Right ventricle myocardium inferior (tissue), 1 donor: ENCODE measurements around the gene ULK4. TPM values are rescaled to one million over a fixed set of nuclear protein-coding genes. Genes with fewer than 3 reads are reported as not detected.
"Not testable (repeated sequence)": the region's sequence is repeated elsewhere in the genome, so short reads cannot be mapped to it uniquely, and the experiment has no call there.

Source experiments
- ATAC-seq: fragments of 200-7000 bp; cut with Tn5 transposase; one replicate; pipeline ENCODE4 v1.9.1; 2020; ENCODE audit warnings: mild to moderate bottlenecking, moderate library complexity
- DNase-seq: peaks from one replicate; pipeline ENCODE4 v3.0.0; 2021; ENCODE audit errors: missing footprints
- intact Hi-C: fragments of 100-400 bp; cut with DNase I; formaldehyde crosslinking; loops from one replicate; pipeline ENCODE4 v1.11.0; 2022
- total RNA-seq: library from RNA; stranded (reverse); fragmentation: NEBNext Ultra II Directional; extraction: Animal tissue kit (Norgen Biotek cat#: 25700); gene quantifications from one replicate; pipeline ENCODE4 v1.2.1, GENCODE V29; 2021
- donor health status: DM: no; HTN: yes; CAD: no; lungs with severe emphysema.

The ULK4 gene
- total RNA-seq, 1 donor from 2014 or later: 4.6 TPM

DNA sequence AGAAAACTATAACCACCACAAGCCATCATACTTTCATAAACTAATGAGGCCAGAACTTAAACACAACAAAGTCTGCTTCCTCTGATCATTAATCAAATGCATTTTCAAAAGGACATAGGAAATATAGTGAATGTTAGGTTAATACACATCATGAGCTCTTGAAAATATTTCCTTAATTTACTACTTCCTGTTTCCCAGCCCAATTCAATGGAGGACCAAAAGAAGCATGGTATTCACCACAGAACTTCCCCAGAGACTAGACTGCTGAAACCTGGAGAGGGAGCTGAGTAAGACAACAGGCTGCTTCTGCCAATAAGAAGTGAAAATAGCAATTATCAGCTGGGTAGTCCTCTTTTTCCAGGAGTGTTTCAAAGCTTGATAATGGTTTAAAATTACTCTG lies 250.3 kb downstream of the ULK4 start:
- DNase-seq (no peak), ATAC-seq (no peak)
- intact Hi-C loops: no loop called here

DNA sequence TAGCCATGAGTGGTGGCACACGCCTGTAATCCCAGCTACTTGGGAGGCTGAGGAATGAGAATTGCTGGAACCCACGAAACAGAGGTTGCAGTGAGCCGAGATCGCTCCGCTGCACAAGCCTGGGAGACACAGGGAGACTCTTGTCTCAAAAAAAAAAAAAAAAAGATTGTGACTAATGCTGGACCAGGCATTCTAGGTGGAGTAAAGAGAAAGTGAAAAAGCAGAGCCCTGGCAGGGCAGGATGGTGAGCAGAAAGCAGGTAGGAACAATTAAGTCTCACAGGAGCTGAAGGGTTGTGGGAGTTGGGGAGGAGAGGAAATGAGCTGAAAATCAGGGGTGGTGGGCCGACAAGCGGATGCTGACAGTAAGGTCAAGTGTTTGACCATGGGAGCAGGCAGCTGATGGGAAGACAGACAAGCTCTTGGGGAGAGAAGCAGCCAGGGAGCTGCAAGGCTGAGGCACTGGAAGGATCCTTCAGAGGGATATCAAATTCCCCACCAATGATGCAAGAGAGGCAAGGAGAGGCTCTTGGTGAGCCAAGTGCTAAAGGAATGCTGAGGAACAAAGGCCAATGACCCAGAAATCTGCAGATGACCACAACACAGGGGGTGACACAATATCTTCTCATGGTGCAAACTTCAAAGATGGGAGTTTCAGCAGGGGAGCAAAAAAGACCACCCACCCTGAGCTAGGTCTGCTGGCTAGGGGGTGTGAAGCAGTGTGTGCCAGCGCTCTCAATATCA lies 251.1 kb downstream of the ULK4 start:
- intact Hi-C loops: no loop called here
- DNase-seq (no peak), ATAC-seq (no peak)

DNA sequence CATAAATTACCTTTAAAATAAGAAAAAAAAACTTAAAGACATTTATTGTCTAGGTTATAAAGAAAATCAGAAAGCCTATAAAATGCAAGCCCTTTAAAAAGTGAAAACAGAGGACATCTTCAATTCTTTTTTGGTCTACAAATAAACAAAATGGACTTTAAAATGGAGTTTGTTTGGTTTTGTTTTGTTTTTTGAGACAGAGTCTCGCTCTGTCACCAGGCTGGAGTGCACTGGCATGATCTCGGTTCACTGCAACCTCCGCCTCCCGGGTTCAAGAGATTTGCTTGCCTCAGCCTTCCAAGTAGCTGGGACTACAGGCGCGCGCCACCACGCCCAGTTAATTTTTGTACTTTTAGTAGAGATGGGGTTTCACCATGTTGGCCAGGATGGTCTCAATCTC lies 252.7 kb downstream of the ULK4 start:
- ATAC-seq, intact Hi-C loops, DNase-seq: not testable (repeated sequence)

DNA sequence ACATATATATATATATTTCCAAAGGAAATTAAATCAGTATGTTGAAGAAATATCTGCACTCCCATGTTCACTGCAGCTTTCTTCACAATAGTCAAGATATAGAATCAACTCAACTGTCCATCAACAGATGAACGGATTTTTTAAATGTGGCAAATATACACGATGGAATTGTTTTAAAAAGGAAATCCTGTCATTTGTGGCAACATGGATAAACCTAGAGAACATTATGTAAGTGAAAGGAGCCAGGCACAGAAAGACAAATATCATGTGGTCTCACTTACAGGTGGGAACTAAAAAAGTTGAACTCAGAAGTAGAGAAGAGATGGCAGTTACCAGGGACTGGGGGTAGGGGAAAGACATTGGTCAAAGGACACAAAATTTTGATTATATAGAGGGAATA lies 253.7 kb downstream of the ULK4 start:
- ATAC-seq (no peak), DNase-seq (no peak)
- intact Hi-C loops: no loop called here

DNA sequence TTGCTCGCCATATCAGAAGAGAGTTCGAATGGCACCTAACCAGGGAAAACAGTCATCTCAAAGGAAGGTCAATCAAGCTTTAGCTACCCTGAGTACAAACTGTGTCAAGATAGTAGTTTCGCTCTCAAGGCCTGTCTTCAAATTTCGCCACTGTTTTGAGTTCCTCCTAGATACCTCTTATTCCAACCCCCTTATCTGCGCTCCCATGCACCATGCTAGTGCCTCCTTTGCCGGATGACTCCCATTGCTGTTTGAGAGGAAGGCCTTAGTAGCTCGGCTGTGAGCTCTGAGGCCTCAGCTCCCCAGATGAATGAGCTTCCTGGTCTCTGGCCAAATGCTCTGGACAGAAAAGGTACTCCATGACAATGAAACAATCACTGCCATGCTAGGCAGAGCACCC lies 256.0 kb downstream of the ULK4 start:
- no peak for ATAC-seq
- intact Hi-C loops: no loop called here
- no peak for DNase-seq

DNA sequence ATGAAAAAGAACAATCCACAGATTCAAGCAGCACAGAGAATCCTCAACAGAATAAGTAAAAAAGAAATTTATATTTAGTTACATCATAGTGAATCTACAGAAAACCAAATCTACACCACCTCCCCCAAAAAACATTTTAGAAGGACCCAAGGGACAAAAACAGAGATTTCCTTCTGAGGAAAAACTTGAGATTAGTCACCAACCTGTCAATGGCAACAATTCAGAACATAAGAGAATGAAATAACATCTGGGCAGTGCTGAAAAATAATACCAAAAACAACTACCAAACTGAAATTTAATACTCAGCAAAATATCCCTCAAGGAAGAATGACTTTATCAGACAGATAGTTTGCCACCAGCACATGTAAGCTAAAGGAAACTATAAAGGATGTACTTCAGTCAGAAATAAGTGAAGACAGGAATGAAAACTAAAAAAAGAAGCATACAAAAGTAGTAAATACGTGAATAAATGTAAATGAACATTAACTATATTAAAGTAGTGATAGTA lies 260.7 kb downstream of the ULK4 start:
- intact Hi-C loops: no loop called here
- ATAC-seq (no peak), DNase-seq (no peak)

DNA sequence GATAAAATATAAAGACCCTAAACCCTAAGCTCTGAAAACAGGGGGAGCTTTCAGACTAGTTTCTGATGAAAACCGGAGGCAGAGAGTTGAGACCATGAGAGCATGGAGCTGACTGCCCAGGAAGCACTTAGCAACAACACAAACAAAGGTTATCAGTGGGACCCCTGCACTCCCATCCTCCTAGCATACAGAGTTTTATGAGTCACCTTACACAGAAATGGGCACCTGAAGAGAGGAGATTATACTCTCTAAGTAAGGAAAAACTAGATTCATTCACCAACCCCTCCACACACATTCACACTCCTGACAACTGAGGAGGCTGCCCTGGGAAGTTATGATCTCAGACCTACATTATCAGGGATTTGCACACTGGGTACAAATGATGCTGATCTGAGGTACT lies 261.7 kb downstream of the ULK4 start:
- DNase-seq (no peak), ATAC-seq (no peak)
- intact Hi-C loops: no loop called here

DNA sequence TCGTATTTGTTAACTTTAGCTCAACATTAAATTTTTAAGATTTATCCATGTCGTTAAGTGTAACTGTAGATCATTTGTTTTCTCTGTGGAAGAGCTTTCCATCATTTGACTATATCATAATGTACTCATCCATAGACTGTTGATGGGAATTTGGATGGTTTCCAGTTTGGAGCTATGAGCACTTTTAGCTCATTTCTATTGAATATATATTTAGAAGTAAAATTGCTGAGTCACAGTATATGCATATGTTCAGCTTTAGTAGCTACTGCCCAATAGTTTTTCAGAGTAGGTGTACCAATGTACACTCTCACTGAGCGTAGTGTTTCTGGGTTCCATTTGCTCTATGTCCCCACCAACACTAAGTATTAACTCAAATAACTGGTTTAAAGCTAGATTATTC lies 263.0 kb downstream of the ULK4 start:
- DNase-seq: no peak
- ATAC-seq: no peak
- intact Hi-C loops: no loop called here

DNA sequence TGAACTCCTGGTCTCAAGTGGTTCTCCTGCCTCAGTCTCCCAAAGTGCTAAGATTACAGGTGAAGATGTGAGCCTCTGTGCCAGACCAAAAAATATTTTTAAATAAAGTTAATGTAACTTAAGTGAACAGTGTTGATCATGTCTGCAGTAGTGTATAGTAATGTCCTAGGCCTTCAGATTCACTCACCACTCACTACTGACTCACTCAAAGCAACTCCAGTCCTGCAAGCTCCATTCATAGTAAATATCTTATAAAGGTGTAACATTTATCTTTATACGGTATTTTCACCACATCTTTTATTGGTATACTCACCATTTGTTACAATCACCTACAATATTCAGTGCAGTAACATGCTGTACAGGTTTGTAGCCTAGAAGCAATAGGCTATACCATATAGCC lies 264.2 kb downstream of the ULK4 start:
- intact Hi-C loops: no loop called here
- no peak for ATAC-seq
- no peak for DNase-seq

DNA sequence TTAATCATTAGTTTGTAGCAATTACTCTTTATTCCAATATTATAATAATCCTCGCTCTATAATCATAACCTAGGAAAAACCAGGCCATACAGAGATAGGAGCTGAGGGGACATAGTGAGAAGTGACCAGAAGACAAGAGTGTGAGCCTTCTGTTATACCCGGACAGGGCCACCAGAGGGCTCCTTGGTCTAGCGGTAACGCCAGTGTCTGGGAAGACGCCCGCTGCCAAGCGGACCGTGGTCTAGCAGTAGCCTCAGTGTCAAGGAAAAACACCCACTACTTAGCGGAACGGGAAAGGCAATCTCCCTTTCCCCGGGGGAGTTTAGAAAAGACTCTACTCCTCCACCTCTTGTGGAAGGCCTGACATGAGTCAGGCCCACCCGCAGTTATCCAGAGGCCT lies 266.1 kb downstream of the ULK4 start:
- ATAC-seq, intact Hi-C loops, DNase-seq: not testable (repeated sequence)

DNA sequence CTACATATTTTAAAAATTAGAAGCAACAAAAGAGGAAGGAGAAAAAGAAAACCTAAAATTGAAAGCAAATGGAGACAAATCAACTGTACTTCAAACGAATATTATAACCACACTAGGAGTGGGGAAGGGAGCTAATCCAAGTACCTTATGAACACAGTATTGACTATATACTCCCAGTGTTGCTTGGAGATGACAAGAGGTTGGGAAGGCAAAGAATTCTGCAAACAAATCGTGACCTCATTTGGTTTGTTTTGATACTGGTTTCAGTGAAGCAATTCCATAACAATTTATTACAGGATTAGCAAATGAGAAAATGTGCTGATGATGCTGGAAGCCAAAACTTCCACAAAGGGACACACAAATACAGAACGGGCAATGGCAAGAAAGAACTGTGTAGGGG lies 268.1 kb downstream of the ULK4 start:
- DNase-seq (no peak), ATAC-seq (no peak)
- intact Hi-C loops: no loop called here

DNA sequence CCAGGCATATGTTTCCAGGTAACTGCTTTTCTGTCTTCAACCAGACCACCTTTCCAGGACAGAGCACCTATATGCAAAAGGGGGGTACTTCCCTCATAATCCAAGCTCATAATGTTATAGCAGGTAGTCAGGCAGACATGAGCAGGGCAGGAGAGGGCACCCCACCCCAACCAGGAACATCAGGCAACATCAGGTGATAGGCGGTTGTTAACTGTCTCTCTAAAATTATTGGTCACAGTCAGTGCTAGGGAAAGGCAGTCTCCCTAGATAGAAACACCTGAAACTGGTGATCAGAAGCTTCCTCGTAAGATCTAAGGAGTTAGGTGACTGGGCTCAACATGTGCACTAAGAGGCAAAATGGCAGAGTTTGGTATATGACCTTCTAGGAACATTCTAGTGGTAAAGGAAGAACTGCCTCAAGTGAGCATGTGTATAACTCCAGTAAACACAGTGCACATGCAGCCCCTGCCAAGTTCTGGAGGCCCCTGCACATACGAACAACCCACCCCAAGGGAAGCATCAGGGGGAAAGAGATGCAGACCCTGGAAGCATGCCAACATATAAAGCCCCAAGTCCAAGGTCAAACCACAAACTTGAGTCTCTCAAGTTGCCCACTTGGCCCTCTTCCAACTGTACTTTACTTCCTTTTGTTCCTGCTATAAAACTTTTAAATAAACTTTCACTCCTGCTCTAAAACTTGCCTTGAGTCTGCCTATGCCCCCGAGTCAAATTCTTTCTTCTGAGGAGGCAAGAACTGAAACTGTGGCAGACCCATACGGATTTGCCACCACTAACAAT lies 270.9 kb downstream of the ULK4 start:
- DNase-seq (no peak), ATAC-seq (no peak)
- intact Hi-C loops: no loop called here

DNA sequence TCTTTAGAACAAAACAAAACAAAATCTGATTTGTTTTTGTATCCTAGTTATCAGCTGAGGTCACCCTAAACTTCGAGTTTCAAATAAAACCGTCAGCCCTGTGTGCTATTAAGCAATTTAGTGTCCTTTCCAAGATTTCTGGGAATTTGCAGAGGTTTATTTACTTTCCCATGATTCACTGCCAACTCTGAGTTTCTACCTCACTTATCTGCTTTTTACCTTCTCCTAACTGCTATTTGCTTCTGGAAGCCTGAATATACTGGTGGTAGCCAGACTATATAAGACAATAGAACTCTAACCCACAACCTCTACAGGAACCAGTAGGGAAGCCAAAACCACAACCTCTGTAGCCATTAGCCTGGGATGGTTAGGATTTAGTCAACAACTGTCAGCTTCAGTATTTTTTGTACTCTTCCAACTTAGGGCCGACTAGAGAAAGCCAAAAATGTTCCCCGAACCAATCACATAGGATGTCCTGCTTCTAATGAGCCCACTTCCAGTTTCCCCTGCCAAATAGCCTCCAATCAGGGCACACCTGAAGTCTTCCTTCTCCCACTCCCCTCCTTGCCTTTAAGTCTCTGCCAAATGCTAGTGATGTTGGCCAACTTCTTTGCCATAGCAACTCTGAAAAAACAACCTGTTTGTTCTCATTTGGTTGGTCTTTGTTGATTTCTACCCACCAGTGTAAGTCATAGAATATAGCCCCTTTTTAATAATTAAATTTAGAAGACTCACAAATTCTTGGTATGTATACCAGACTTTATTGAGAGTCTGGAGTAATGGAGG lies 273.1 kb downstream of the ULK4 start:
- DNase-seq (no peak), ATAC-seq (no peak)
- intact Hi-C loops: no loop called here

DNA sequence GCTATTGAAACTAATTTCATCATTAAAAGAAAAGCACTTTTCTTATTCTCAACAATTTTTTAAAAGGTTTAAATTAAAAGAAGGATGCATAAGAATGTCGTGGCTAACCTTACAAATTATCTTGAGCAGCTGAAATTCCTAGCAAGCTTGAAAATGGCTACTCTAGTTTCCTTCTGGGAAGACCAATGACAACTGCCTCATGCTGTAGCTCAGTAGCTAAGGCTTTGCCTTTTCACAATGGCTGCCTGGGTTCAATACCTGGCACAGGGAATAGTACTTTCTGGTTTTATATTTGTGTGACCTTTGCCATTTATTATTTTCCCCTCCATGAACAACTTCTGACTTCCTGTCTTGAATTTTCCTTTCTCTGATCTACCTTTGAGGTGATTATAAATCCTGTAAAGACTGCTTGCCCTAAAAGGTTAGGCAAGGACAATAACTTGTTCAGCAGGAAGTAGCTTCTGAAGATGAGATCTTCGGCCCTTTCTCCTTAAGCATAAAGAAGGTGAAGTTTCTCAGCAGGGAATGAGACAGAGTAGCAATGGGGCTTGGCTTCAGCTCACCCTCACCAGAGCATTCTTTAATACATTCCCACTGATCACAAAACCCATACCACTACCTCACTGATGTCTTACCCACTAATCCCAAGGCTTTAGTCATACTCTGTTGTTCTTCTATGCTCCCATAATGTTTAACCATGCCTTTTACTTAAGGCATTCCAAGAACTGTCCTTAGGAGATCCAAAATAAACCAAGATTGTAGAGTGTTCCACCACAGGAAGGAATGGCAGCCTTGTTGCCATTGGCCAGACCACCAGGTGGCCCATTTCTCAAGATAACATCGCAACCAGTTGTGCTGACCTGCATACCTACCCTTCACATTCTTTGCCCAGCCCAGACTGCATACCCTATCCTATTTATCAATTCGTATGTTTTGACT lies 276.8 kb downstream of the ULK4 start:
- intact Hi-C loops: no loop called here
- no peak for ATAC-seq
- DNase-seq: no peak

DNA sequence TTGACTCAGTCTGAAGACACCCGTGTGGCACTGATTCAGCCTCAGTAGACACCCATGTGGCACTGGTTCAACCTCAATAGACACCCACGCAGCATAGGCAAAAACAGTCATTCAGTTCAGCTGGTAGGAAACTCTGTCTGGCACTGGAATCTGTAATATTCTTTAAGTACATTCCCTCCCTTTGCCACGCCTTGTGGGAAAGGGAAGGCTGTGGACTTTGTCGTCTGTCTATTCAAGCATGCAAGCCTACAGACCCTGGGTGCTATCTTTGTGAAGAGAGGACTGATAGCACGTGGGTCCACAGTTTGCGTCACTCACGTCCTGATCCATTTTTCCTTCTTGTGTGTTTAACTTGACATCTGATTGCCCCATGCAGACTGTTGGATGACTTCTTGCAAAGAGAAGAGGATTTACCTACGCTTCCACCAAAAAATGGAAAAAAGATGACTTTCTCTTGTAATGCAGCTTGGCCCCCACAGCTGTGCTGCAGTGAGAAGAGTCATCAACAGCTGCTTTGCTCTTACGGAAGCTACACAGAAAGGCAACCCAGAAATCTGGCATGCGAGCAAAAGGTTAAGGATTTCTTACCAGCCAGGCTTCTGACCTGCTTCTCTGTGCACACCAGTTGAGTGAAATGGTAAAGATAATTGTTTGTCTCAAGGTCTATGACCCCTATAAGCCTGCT lies 278.1 kb downstream of the ULK4 start:
- no peak for ATAC-seq
- intact Hi-C loops: no loop called here
- DNase-seq: no peak

DNA sequence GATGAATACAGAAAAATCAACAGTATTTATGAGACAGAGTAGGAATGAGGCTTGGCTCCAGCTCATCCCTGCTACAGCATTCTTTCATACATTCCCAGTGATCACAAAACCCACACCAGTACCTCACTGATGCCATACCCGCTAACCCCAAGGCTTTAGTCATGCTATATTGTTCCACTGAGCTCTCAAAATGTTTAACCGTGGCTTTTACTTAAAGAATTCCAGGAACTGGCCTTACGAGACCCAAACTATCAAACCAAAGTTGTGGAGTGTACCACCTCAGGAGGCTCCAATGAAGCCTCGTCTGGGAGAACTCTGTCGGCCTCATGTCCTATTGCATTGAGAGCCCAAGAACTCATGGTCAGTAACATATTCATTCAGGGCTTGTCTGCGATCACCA lies 278.9 kb downstream of the ULK4 start:
- ATAC-seq (no peak), DNase-seq (no peak)
- intact Hi-C loops: no loop called here

DNA sequence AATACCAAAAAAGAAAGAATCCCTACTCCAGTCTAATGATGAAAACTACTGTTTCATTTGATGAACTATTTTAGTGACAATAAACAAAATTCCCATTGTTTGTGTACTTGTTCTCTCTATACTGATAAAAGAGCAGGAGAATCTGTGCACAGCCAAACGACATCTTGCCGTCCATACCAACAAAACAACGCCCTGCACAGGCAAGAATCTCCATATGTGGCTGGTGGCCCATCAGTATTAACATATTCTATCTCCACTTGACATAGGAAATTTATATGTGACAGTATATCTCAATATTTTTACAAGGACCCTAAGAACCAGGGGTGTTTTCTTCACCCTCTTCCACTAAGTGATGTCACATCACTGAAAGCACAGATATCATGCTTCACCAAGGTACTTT lies 279.5 kb downstream of the ULK4 start:
- intact Hi-C loops: no loop called here
- DNase-seq (no peak), ATAC-seq (no peak)

DNA sequence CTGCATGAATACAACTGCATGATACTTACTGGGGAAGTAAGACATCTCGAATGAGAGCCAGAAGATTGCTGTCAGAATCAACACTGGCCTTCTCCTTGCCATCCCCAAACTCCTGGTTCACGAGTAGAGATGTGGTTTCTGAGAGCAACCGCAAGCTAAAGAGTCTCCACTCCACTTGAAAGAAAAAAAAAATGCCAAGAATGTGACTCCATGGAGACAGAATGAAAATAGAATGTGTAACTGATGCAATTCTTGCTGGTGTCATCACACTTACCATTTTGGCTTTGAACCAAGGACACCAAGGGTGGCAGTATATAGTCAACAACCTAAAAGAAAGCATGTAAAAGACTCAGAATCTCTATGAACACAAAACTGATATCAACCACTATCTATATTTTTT lies 280.4 kb downstream of the ULK4 start:
- intact Hi-C loops: no loop called here
- DNase-seq (no peak), ATAC-seq (peak; percentile 74)
